HCT116 (cell line): Measurements from ENCODE around the gene ANKLE2. TPM values are rescaled to one million over a fixed set of nuclear protein-coding genes. Genes with fewer than 3 reads are reported as not detected.
A peak's percentile ranks its signal among the peaks of the same experiment; 100 is the strongest.

Source experiments
- ATAC-seq: fragments of 200-7000 bp; cut with Tn5 transposase; 2 replicates; pipeline ENCODE4 v1.9.1; 2020; ENCODE audit warnings: mild to moderate bottlenecking, moderate library complexity
- BruUV-seq: library from RNA; stranded (reverse); fragments of 400-500 nt; replicated peaks from 2 replicates; lab custom pipeline; 2021; lab: Mats Ljungman, UMichigan
- CTCF ChIA-PET: fragments of 300-600 bp; sonication (Branson Sonifier 250); formaldehyde crosslinking; loops from one replicate; lab custom pipeline; 2021; ENCODE audit warnings: antibody characterized with exemption; lab: Charles Lee
- POLR2A ChIA-PET: fragments of 300-600, 350-600 bp; sonication (Branson Sonifier 250); formaldehyde crosslinking; loops from one replicate; lab custom pipeline; 2021; ENCODE audit warnings: antibody characterized with exemption; lab: Charles Lee
- RAD21 ChIA-PET, 2 experiments: fragments of 300-600 bp; sonication (Branson Sonifier 250); formaldehyde crosslinking; loops; one replicate each; lab custom pipeline; 2023; ENCODE audit warnings: low total read pairs in 2 of 2; ENCODE audit not compliant: uncharacterized antibody in 2 of 2, unreplicated experiment in 2 of 2, low non-redundant PET in 1 of 2; lab: Charles Lee
- DNase-seq: peaks from one replicate; pipeline ENCODE4 v3.0.0-alpha.2; 2010; ENCODE audit warnings: low read depth, low spot score
- H2AFZ ChIP-seq: fragments of 200-600 bp; shearing (Covaris generic), sonication (generic); 2 replicates; pipeline ENCODE4 v1.6.1; 2017; ENCODE audit warnings: low read depth, mixed run types, mixed read lengths, antibody characterized with exemption, low read length; ENCODE audit not compliant: poor library complexity, severe bottlenecking
- H3K27ac ChIP-seq: 2 replicates; pipeline ENCODE4 v1.5.1; 2012; ENCODE audit warnings: low read depth, low read length
- H3K27me3 ChIP-seq: fragments of 200-600 bp; sonication (generic); 2 replicates; pipeline ENCODE4 v1.6.1; 2016; ENCODE audit warnings: mixed run types, low read length, mixed read lengths; ENCODE audit not compliant: insufficient read depth
- H3K36me3 ChIP-seq, 2 experiments: fragments of 200-500 bp in 1 of 2; fragments of 200-600 bp in 1 of 2; sonication (Bioruptor generic) in 1 of 2; sonication (generic) in 1 of 2; 2 replicates each; pipeline versions ENCODE4 v1.5.1 to v1.6.1; 2014 to 2016; ENCODE audit warnings: low read length in 2 of 2, inconsistent platforms in 1 of 2, mixed read lengths in 1 of 2, mixed run types in 1 of 2; ENCODE audit not compliant: insufficient read depth in 2 of 2, control insufficient read depth in 1 of 2
- H3K4me1 ChIP-seq, 2 experiments: fragments of 200-600 bp in 1 of 2; sonication (generic) in 1 of 2; 2 replicates each; pipeline versions ENCODE4 v1.5.1 to v1.6.1; 2012 to 2017; ENCODE audit warnings: low read length in 2 of 2, inconsistent platforms in 1 of 2, mild to moderate bottlenecking in 1 of 2, mixed read lengths in 1 of 2, mixed run types in 1 of 2, moderate library complexity in 1 of 2; ENCODE audit not compliant: insufficient read depth in 2 of 2, control insufficient read depth in 1 of 2
- H3K4me2 ChIP-seq: fragments of 200-600 bp; sonication (generic); 2 replicates; pipeline ENCODE4 v1.6.1; 2017; ENCODE audit warnings: mixed run types, low read length, mixed read lengths
- H3K4me3 ChIP-seq, 2 experiments: fragments of 200-600 bp in 1 of 2; sonication (generic) in 1 of 2; replicated peaks in 1 of 2; 2 replicates each; pipeline ENCODE4 v1.5.1; 2011 to 2016; ENCODE audit warnings: low read length in 2 of 2, control low read depth in 1 of 2, low read depth in 1 of 2, mild to moderate bottlenecking in 1 of 2, mixed read lengths in 1 of 2, mixed run types in 1 of 2
- H3K79me2 ChIP-seq: fragments of 200-600 bp; sonication (generic); 2 replicates; pipeline ENCODE4 v1.6.1; 2017; ENCODE audit warnings: mild to moderate bottlenecking, mixed run types, low read length, moderate library complexity, mixed read lengths; ENCODE audit not compliant: insufficient read depth
- H3K9ac ChIP-seq: fragments of 200-600 bp; sonication (generic); 2 replicates; pipeline ENCODE4 v1.6.1; 2016; ENCODE audit warnings: low read length, mixed read lengths
- H3K9me2 ChIP-seq: fragments of 200-600 bp; sonication (generic), shearing (Covaris generic); 2 replicates; pipeline ENCODE4 v1.6.1; 2017; ENCODE audit warnings: mixed run types, mild to moderate bottlenecking, moderate library complexity; ENCODE audit not compliant: insufficient read depth
- H3K9me3 ChIP-seq, 2 experiments: fragments of 200-500 bp in 1 of 2; fragments of 200-600 bp in 1 of 2; sonication (Bioruptor generic) in 1 of 2; sonication (generic) in 1 of 2; 2 replicates each; pipeline ENCODE4 v1.6.1; 2014 to 2017; ENCODE audit warnings: low read length in 2 of 2, mixed read lengths in 2 of 2, inconsistent platforms in 1 of 2, low read depth in 1 of 2, mild to moderate bottlenecking in 1 of 2, mixed run types in 1 of 2, moderate library complexity in 1 of 2; ENCODE audit not compliant: control insufficient read depth in 1 of 2, insufficient read depth in 1 of 2
- H4K20me1 ChIP-seq: fragments of 200-600 bp; sonication (generic), shearing (Covaris generic); 2 replicates; pipeline ENCODE4 v1.6.1; 2017; ENCODE audit warnings: mixed run types, mild to moderate bottlenecking, moderate library complexity; ENCODE audit not compliant: insufficient read depth
- CEBPB ChIP-seq: IDR thresholded peaks from 2 replicates; pipeline ENCODE4 v1.6.1; 2012; ENCODE audit warnings: low read depth
- CTCF ChIP-seq, 3 experiments: fragments of 200-600 bp in 1 of 3; sonication (generic) in 1 of 3; IDR thresholded peaks in 2 of 3; conservative IDR thresholded peaks in 1 of 3; 2 replicates each; pipeline ENCODE4 v1.5.1; 2012 to 2017; ENCODE audit warnings: low read depth in 2 of 3, low read length in 2 of 3, antibody characterized with exemption in 1 of 3, borderline replicate concordance in 1 of 3, control low read depth in 1 of 3, mild to moderate bottlenecking in 1 of 3, mixed read lengths in 1 of 3, mixed run types in 1 of 3, moderate library complexity in 1 of 3; ENCODE audit not compliant: insufficient read depth in 1 of 3
- EGR1 ChIP-seq: IDR thresholded peaks from 2 replicates; pipeline ENCODE4 v1.6.1; 2012; ENCODE audit warnings: low read depth
- ELF1 ChIP-seq: IDR thresholded peaks from 2 replicates; pipeline ENCODE4 v1.6.1; 2012; ENCODE audit warnings: low read depth, borderline replicate concordance
- EZH2 ChIP-seq: fragments of 200-600 bp; sonication (generic); IDR thresholded peaks from 2 replicates; pipeline ENCODE4 v1.6.1; 2017; ENCODE audit warnings: antibody characterized with exemption, mixed run types
- EZH2phosphoT487 ChIP-seq: fragments of 200-600 bp; IDR thresholded peaks from 2 replicates; pipeline ENCODE4 v1.6.1; 2018; ENCODE audit warnings: antibody characterized with exemption, borderline replicate concordance
- FOSL1 ChIP-seq: IDR thresholded peaks from 2 replicates; pipeline ENCODE4 v1.6.1; 2012; ENCODE audit warnings: low read depth
- MAX ChIP-seq: IDR thresholded peaks from 2 replicates; pipeline ENCODE4 v1.6.1; 2012
- POLR2A ChIP-seq: IDR thresholded peaks from 2 replicates; pipeline ENCODE4 v1.7.0; 2011; ENCODE audit warnings: borderline replicate concordance; ENCODE audit not compliant: insufficient read depth, insufficient read length; ENCODE audit errors: extremely low read depth
- REST ChIP-seq: IDR thresholded peaks from 2 replicates; pipeline ENCODE4 v1.6.1; 2012; ENCODE audit warnings: low read depth
- SRF ChIP-seq: IDR thresholded peaks from 2 replicates; pipeline ENCODE4 v1.6.1; 2012; ENCODE audit warnings: low read depth
- intact Hi-C: fragments of 100-400 bp; cut with micrococcal nuclease; formaldehyde crosslinking; loops from 2 replicates; pipeline ENCODE4 v1.10.0; 2022
- total RNA-seq: library from RNA; stranded (reverse); gene quantifications from one replicate; pipeline ENCODE4 v1.2.1, GENCODE V29; 2021; ENCODE audit not compliant: unreplicated experiment

ANKLE2 gene
- total RNA-seq, 1 experiment from 2014 or later = 68.8 TPM

- H2AFZ ChIP-seq = no peak overlapping the region
- H3K27ac ChIP-seq = no peak overlapping the region
- no peaks in the 10 kb centered on the region for H3K27me3 ChIP-seq
- CTCF ChIA-PET = no interaction called here
- RAD21 ChIA-PET = no interaction called here
- POLR2A ChIA-PET = no interaction called here
- no TSS peak for BruUV-seq
- TF ChIP-seq SRF = no peak
- TF ChIP-seq CTCF (IDR thresholded peaks at IDR 0.05 in 2 of 3, conservative IDR thresholded peaks at IDR 0.05 in 1 of 3; ENCODE audit: borderline replicate concordance in 1 of 3, insufficient read depth in 1 of 3, low read depth in 2 of 3, low read length in 2 of 3) = no peak
- TF ChIP-seq ELF1 = no peak
- TF ChIP-seq CEBPB = no peak
- no peak for TF ChIP-seq MAX
- TF ChIP-seq POLR2A = no peak
- TF ChIP-seq EZH2phosphoT487 = no peak
- H3K9me2 ChIP-seq = no peaks in the 10 kb centered on the region
- DNase-seq (no peak), ATAC-seq (no peak)
- H3K79me2 ChIP-seq = peaks cover 5% of the 10 kb centered on the region
- peaks cover 0 to 12% of the 10 kb centered on the region in 2 experiments; a peak in 2 of 4 replicates for H3K36me3 ChIP-seq
- intact Hi-C loops = no loop called here
- no peak overlapping the region for H3K4me2 ChIP-seq
- no peak overlapping the region for H3K9ac ChIP-seq
- no peaks in the 10 kb centered on the region for H3K4me1 ChIP-seq
- no peaks in the 10 kb centered on the region for H4K20me1 ChIP-seq
- no peaks in the 10 kb centered on the region for H3K9me3 ChIP-seq
- no peak overlapping the region for H3K4me3 ChIP-seq
These were observed 58.0 kb downstream of the ANKLE2 start for GRCh38 chr12:132703641-132704040.

GRCh38 chr12:132702640-132703039, 59.0 kb downstream of the ANKLE2 start:
- Histone ChIP-seq H3K27me3 (no peaks in the 10 kb centered on the region), H3K27ac (no peak overlapping the region), H3K9ac (no peak overlapping the region), H3K4me2 (no peak overlapping the region), H3K79me2 (peaks cover 5% of the 10 kb centered on the region), H3K4me3 (no peak overlapping the region), H2AFZ (no peak overlapping the region), H3K9me3 (no peaks in the 10 kb centered on the region), H3K36me3 (peaks cover 5 to 22% of the 10 kb centered on the region in 2 experiments; a peak in 2 of 4 replicates), H4K20me1 (no peaks in the 10 kb centered on the region), H3K4me1 (no peaks in the 10 kb centered on the region), H3K9me2 (no peaks in the 10 kb centered on the region)
- DNase-seq (no peak), ATAC-seq (peak; percentile 62)
- POLR2A ChIA-PET = no interaction called here
- BruUV-seq = no TSS peak
- intact Hi-C loops = no loop called here
- CTCF ChIA-PET = no interaction called here
- RAD21 ChIA-PET = no interaction called here
- no peak for TF ChIP-seq EZH2
- TF ChIP-seq ELF1 = no peak
- no peak for TF ChIP-seq CEBPB
- no peak for TF ChIP-seq MAX
- TF ChIP-seq FOSL1 = no peak
- no peak for TF ChIP-seq REST
- no peak for TF ChIP-seq SRF
- TF ChIP-seq EGR1 = no peak
- no peak for TF ChIP-seq CTCF (IDR thresholded peaks at IDR 0.05 in 2 of 3, conservative IDR thresholded peaks at IDR 0.05 in 1 of 3; ENCODE audit: borderline replicate concordance in 1 of 3, insufficient read depth in 1 of 3, low read depth in 2 of 3, low read length in 2 of 3)
